SK-N-SH treated with all-trans-retinoic acid at 6 μM for 48 hours (cell line): ENCODE results near the gene WNK1.

ENCODE experiments used
- ATAC-seq: fragments of 200-7000 bp; cut with Tn5 transposase; 3 replicates; pipeline ENCODE4 v1.9.1; 2020; ENCODE audit warnings: mild to moderate bottlenecking, moderate library complexity
- ARNTL ChIP-seq: fragments of 450-650 bp; formaldehyde crosslinking; IDR thresholded peaks from 2 replicates; pipeline ENCODE4 v1.5.0; 2020; ENCODE audit warnings: low read depth, mild to moderate bottlenecking, moderate library complexity, borderline replicate concordance
- BACH2 ChIP-seq: fragments of 250-450 bp; sonication (Bioruptor Pico); IDR thresholded peaks from 2 replicates; pipeline ENCODE4 v1.9.0; 2021; ENCODE audit warnings: mild to moderate bottlenecking, borderline replicate concordance
- CSDC2 ChIP-seq: fragments of 250-450 bp; sonication (Bioruptor Pico); IDR thresholded peaks from 2 replicates; pipeline ENCODE4 v1.5.0; 2020; ENCODE audit warnings: mild to moderate bottlenecking, moderate library complexity
- CSRNP3 ChIP-seq: fragments of 250-450 bp; sonication (Bioruptor Pico); IDR thresholded peaks from 2 replicates; pipeline ENCODE4 v1.5.1; 2021; ENCODE audit warnings: mild to moderate bottlenecking, moderate library complexity
- ESRRG ChIP-seq: fragments of 250-450 bp; sonication (Bioruptor Pico); IDR thresholded peaks from 2 replicates; pipeline ENCODE4 v1.6.1; 2021; ENCODE audit warnings: mild to moderate bottlenecking
- GLIS3 ChIP-seq: fragments of 250-450 bp; sonication (Bioruptor Pico); IDR thresholded peaks from 2 replicates; pipeline ENCODE4 v1.5.0; 2020; ENCODE audit warnings: mild to moderate bottlenecking, moderate library complexity
- ISL1 ChIP-seq: fragments of 250-450 bp; sonication (Bioruptor Pico); IDR thresholded peaks from 2 replicates; pipeline ENCODE4 v2.1.2; 2022; ENCODE audit warnings: mild to moderate bottlenecking, moderate library complexity
- OSR1 ChIP-seq: fragments of 250-450 bp; sonication (Bioruptor Pico); IDR thresholded peaks from 2 replicates; pipeline ENCODE4 v1.8.0; 2022; ENCODE audit warnings: moderate library complexity, mild to moderate bottlenecking, inconsistent platforms
- RARB ChIP-seq: fragments of 250-450 bp; sonication (Bioruptor Pico); IDR thresholded peaks from 2 replicates; pipeline ENCODE4 v1.8.0; 2021; ENCODE audit warnings: mild to moderate bottlenecking, moderate library complexity
- SNAI2 ChIP-seq: fragments of 250-450 bp; sonication (Bioruptor Pico); IDR thresholded peaks from 2 replicates; pipeline ENCODE4 v1.5.0; 2020; ENCODE audit warnings: mild to moderate bottlenecking, moderate library complexity
- TOX ChIP-seq: fragments of 250-450 bp; sonication (Bioruptor Pico); IDR thresholded peaks from 2 replicates; pipeline ENCODE4 v1.8.0; 2021; ENCODE audit warnings: mild to moderate bottlenecking, moderate library complexity, borderline replicate concordance
- ZFP3 ChIP-seq: fragments of 250-450 bp; sonication (Bioruptor Pico); IDR thresholded peaks from 2 replicates; pipeline ENCODE4 v1.5.0; 2020; ENCODE audit warnings: mild to moderate bottlenecking, moderate library complexity
- ZFP30 ChIP-seq: fragments of 450-650 bp; formaldehyde crosslinking; IDR thresholded peaks from 2 replicates; pipeline ENCODE4 v1.5.0; 2022; ENCODE audit warnings: mild to moderate bottlenecking, moderate library complexity
- ZNF565 ChIP-seq: fragments of 450-650 bp; formaldehyde crosslinking; conservative IDR thresholded peaks from 2 replicates; pipeline ENCODE4 v1.5.0; 2020; ENCODE audit warnings: low read depth, mild to moderate bottlenecking, moderate library complexity
- ZNF70 ChIP-seq: fragments of 450-650 bp; formaldehyde crosslinking; IDR thresholded peaks from 2 replicates; pipeline ENCODE4 v1.5.0; 2020; ENCODE audit warnings: mild to moderate bottlenecking, moderate library complexity
- ZNF8 ChIP-seq: fragments of 450-650 bp; formaldehyde crosslinking; IDR thresholded peaks from 2 replicates; pipeline ENCODE4 v1.5.0; 2020; ENCODE audit warnings: mild to moderate bottlenecking, moderate library complexity
- TF ChIP-seq, protein P1 (sequence below): fragments of 250-450 bp; sonication (Bioruptor Pico); IDR thresholded peaks from 2 replicates; pipeline ENCODE4 v1.5.1; 2020; ENCODE audit warnings: low read depth, mild to moderate bottlenecking, moderate library complexity
- TF ChIP-seq, protein P2 (sequence below): fragments of 250-450 bp; sonication (Bioruptor Pico); IDR thresholded peaks from 2 replicates; pipeline ENCODE4 v1.5.0; 2020; ENCODE audit warnings: mild to moderate bottlenecking, moderate library complexity

The WNK1 gene

GRCh38 chr12:750366-751191 is 1.8 kb upstream of the WNK1 start (continued):
- TF ChIP-seq SNAI2 (CRISPR knock-in tag) (no peak), ZNF70 (CRISPR knock-in tag) (no peak), ZNF565 (no peak), BACH2 (no peak), RARB (CRISPR knock-in tag) (no peak)
- TF ChIP-seq, protein P1, sequence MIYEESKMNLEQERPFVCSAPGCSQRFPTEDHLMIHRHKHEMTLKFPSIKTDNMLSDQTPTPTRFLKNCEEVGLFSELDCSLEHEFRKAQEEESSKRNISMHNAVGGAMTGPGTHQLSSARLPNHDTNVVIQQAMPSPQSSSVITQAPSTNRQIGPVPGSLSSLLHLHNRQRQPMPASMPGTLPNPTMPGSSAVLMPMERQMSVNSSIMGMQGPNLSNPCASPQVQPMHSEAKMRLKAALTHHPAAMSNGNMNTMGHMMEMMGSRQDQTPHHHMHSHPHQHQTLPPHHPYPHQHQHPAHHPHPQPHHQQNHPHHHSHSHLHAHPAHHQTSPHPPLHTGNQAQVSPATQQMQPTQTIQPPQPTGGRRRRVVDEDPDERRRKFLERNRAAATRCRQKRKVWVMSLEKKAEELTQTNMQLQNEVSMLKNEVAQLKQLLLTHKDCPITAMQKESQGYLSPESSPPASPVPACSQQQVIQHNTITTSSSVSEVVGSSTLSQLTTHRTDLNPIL, result no peak

DNA sequence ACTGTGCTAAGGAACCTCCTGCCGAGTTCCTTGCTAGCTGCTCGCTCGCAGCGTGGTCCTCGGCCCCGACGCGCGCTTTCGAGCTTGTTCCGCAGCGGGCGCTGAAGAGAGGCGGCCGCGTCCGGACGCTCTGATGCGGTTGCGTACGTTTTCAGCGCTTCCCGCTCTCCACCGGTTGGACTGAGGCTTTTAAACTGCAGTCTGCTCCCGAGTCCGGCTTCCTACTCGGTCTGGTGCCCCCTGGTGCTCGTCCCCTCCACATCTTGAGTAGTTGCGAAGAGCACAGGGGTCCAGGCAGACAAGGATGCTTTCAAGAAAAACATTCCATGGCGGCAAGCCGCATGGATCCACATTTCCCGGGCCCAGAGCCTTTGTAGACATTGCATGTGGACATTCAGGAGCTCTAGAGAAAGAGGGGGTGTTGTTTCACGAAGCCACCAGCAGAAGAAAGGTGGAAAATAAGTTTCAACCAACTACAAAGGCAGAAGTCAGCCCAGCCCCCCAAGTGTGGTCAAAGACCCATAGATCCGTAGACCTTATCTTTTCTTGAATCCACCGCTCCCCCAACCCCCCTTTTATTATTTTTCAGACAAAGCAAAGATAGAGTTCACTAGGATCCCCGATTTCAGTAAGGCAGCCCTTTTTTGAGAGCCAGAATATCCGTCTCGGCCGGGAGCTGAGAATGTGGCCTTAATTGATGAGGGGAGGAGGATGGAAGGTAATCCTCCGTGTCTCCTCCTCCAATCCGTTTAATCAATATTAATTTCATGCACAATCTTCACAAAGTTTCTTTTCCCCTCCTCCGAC is 984 bp upstream of the WNK1 start:
- no peak for TF ChIP-seq ZFP30
- TF ChIP-seq, protein P2, sequence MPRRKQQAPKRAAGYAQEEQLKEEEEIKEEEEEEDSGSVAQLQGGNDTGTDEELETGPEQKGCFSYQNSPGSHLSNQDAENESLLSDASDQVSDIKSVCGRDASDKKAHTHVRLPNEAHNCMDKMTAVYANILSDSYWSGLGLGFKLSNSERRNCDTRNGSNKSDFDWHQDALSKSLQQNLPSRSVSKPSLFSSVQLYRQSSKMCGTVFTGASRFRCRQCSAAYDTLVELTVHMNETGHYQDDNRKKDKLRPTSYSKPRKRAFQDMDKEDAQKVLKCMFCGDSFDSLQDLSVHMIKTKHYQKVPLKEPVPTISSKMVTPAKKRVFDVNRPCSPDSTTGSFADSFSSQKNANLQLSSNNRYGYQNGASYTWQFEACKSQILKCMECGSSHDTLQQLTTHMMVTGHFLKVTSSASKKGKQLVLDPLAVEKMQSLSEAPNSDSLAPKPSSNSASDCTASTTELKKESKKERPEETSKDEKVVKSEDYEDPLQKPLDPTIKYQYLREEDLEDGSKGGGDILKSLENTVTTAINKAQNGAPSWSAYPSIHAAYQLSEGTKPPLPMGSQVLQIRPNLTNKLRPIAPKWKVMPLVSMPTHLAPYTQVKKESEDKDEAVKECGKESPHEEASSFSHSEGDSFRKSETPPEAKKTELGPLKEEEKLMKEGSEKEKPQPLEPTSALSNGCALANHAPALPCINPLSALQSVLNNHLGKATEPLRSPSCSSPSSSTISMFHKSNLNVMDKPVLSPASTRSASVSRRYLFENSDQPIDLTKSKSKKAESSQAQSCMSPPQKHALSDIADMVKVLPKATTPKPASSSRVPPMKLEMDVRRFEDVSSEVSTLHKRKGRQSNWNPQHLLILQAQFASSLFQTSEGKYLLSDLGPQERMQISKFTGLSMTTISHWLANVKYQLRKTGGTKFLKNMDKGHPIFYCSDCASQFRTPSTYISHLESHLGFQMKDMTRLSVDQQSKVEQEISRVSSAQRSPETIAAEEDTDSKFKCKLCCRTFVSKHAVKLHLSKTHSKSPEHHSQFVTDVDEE (CRISPR knock-in tag), result peak; percentile 63; the same call in 1 of the 2 replicates
- 0 out of 2 replicates have a peak, but pooled peaks have one; percentile 60 for TF ChIP-seq ZFP3 (CRISPR knock-in tag)
- peak; percentile 77 for ATAC-seq

DNA sequence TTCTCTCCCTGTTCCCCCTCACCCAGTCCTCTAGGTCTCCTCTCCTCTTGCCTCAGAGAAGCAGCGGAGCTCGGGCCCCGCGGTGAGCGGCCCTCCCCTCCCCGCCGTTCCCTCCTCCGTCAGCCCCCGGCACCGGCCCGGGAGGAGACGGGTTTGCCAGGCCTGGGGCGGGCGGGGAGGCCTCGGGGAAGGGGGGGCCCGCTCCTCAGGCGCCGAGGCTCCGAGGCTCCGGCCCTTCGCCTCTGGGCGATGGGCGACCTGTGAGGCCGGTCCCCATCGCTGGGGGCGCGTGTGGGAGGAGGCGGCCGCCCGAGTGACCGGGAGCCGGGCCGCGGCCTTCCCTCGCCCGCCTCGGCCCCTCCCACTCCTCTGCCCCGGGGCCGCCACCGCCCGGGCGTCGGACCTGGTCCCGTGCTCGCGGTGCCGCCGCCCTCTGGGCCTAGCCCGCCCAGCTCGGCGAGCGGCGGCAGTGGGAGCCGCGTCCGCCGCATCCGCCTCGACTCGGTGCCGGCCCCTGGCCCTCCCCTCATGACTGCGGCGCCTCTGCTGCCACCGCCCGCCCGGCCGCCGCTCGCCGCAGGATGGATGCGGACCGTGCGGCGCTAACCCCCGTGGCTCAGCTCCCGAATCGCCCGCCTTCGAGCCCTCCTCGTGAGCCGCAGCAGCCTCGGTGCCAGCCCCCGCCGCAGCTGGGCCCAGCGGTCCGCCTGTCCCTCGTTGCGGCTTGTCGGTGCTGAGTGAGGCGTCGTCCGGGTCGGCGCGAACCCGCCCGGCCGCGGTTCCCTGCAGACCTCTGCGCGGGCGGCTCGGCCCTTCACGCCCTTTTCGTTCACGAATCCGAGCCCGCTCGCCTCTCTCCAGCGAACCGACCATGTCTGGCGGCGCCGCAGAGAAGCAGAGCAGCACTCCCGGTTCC is 574 bp downstream of the WNK1 start:
- TF ChIP-seq ARNTL, result no peak
- no peak for TF ChIP-seq ZNF565
- TF ChIP-seq ZFP3 (CRISPR knock-in tag), result no peak
- TF ChIP-seq GLIS3 (CRISPR knock-in tag), result no peak
- TF ChIP-seq ZNF8 (CRISPR knock-in tag), result no peak
- TF ChIP-seq CSDC2 (CRISPR knock-in tag), result no peak
- no peak for TF ChIP-seq ESRRG (CRISPR knock-in tag)
- TF ChIP-seq CSRNP3 (CRISPR knock-in tag), result no peak
- TF ChIP-seq SNAI2 (CRISPR knock-in tag), result no peak
- no peak for TF ChIP-seq OSR1 (CRISPR knock-in tag)
- TF ChIP-seq ISL1, result no peak
- TF ChIP-seq TOX (CRISPR knock-in tag), result no peak
- TF ChIP-seq, protein P2 (CRISPR knock-in tag), result no peak
- TF ChIP-seq BACH2, result no peak
- TF ChIP-seq, all 23 proteins: peak for 0
- peak; percentile 18 for ATAC-seq
